Body of pancreas (tissue), 4 donors: ENCODE measurements around the gene SEC14L2. TPM values are rescaled to one million over a fixed set of nuclear protein-coding genes. Genes with fewer than 3 reads are reported as not detected.
A peak's percentile ranks its signal among the peaks of the same experiment; 100 is the strongest.

ENCODE experiments used
- ATAC-seq: fragments of 150-250 bp; one replicate; pipeline ENCODE4 v1.9.1; 2016
- DNase-seq, 4 donors: peaks; one replicate each; pipeline ENCODE4 v3.0.0-alpha.2; 2019
- H3K27ac ChIP-seq, 4 donors: fragments of 200-600 bp; sonication (generic); 1 replicate in 3 of 4; 2 replicates in 1 of 4; pipeline versions ENCODE4 v1.5.1 to v1.6.1; 2016 to 2019; ENCODE audit warnings: mild to moderate bottlenecking in 1 of 4, mixed read lengths in 1 of 4, moderate library complexity in 1 of 4
- H3K27me3 ChIP-seq, 2 donors: fragments of 200-600 bp; sonication (generic); one replicate each; pipeline ENCODE4 v1.6.0; 2016; ENCODE audit warnings: mild to moderate bottlenecking in 1 of 2
- H3K36me3 ChIP-seq, 2 donors: fragments of 200-600 bp; sonication (generic); replicated peaks in 1 of 2; 2 replicates each; pipeline ENCODE4 v1.5.1; 2016; ENCODE audit warnings: low read depth in 2 of 2; ENCODE audit not compliant: insufficient read depth in 1 of 2
- H3K4me1 ChIP-seq: fragments of 200-600 bp; sonication (generic); one replicate; pipeline ENCODE4 v1.6.0; 2016
- H3K4me3 ChIP-seq, 2 donors: fragments of 200-600 bp; sonication (generic); 1 replicate in 1 of 2; 2 replicates in 1 of 2; pipeline ENCODE4 v1.5.1; 2016 to 2019
- H3K9me3 ChIP-seq, 3 donors: fragments of 200-600 bp; sonication (generic); 1 replicate in 2 of 3; 2 replicates in 1 of 3; pipeline ENCODE4 v1.5.1; 2016
- POLR2A ChIP-seq, 3 donors: fragments of 450-650 bp; IDR thresholded peaks; one replicate each; pipeline ENCODE4 v1.6.1; 2016; ENCODE audit warnings: antibody characterized with exemption in 3 of 3, mild to moderate bottlenecking in 2 of 3
- WGBS, 2 donors: methylation state at CpG; one replicate each; pipeline ENCODE4 v1.1.5; 2017; 5-methylcytosine and 5-hydroxymethylcytosine counted together
- intact Hi-C: fragments of 100-400 bp; cut with DNase I; formaldehyde crosslinking; loops from one replicate; pipeline ENCODE4 v1.15.1; 2023
- total RNA-seq, 2 donors: library from RNA; depleted of rRNA; stranded (reverse); fragments of >200 nt; gene quantifications; one replicate each; pipeline ENCODE4 v1.1.0, GENCODE V29; 2016
- TF ChIP-seq, protein P1 (sequence below), 7 experiments: fragments of 450-650 bp in 4 of 7; fragments of 200-600 bp in 3 of 7; sonication (generic) in 3 of 7; IDR thresholded peaks; one replicate each; pipeline ENCODE4 v1.5.1; 2016 to 2019; ENCODE audit warnings: antibody characterized with exemption in 7 of 7

Gene SEC14L2
- total RNA-seq, 2 donors from 2014 or later, result 0.33 to 3.9 TPM

GRCh38 chr22:30423959-30424533, 27.2 kb downstream of the SEC14L2 start:
- H3K4me1 ChIP-seq, result peaks cover 47% of the 10 kb centered on the region
- H3K36me3 ChIP-seq, result no peaks in the 10 kb centered on the region
- DNase-seq (peak; percentile 98 to 100 (median 100)), ATAC-seq (peak; percentile 88)
- TF ChIP-seq, protein P1, sequence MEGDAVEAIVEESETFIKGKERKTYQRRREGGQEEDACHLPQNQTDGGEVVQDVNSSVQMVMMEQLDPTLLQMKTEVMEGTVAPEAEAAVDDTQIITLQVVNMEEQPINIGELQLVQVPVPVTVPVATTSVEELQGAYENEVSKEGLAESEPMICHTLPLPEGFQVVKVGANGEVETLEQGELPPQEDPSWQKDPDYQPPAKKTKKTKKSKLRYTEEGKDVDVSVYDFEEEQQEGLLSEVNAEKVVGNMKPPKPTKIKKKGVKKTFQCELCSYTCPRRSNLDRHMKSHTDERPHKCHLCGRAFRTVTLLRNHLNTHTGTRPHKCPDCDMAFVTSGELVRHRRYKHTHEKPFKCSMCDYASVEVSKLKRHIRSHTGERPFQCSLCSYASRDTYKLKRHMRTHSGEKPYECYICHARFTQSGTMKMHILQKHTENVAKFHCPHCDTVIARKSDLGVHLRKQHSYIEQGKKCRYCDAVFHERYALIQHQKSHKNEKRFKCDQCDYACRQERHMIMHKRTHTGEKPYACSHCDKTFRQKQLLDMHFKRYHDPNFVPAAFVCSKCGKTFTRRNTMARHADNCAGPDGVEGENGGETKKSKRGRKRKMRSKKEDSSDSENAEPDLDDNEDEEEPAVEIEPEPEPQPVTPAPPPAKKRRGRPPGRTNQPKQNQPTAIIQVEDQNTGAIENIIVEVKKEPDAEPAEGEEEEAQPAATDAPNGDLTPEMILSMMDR (IDR thresholded peaks at IDR 0.05), result peak in 1 of 7 experiments; percentile 1
- peak; percentile 77 to 83 (median 78) for TF ChIP-seq POLR2A (IDR thresholded peaks at IDR 0.05)
- peak overlapping the region in 1 of 2 donors; percentile 20 for H3K4me3 ChIP-seq
- intact Hi-C loops, result no loop called here
- 2% methylated on average over 24 to 30 of the region's 31 CpGs for WGBS, 2 donors
- peak overlapping the region; percentile 94 to 97 (median 96) for H3K27ac ChIP-seq
- H3K9me3 ChIP-seq, result no peaks in the 10 kb centered on the region
- no peaks in the 10 kb centered on the region for H3K27me3 ChIP-seq

DNA sequence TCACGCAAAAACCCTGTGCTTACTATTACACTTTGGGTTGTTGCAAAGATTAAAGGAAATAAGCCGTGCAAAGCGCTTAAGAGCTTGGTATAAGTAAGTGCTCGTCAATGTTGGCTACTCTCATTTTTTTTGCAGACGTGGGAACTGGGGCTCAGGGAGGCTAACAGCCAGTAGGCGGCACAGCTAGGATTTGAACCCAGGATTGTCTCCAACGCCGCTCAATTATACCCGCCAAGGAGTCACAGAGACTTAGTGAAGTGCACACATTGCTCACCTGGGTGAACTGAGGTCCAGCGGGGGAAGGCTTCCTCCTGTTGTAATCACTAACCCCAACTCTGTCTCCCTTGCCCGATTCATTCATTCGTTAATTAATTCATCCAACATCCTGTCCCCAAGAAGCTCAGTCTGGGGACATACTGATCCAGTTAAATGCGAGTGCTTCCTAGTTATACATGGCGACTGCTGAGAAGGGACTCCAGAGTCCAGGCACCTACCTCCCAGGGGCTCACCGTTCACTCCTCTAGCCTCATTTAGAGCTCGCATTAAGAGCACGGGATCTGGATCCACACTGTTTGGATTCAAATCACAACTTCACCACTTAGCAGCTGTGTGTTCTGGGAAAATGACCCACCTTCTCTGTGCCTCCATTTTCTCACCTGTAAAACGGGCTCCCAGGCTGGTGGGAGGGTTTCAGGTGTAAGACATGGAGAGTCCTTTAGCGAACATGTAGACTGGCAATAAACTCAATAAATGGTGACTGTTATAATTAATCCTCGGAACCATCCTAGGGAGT, 27.9 kb downstream of the SEC14L2 start:
- TF ChIP-seq, protein P1 (IDR thresholded peaks at IDR 0.05), result peak in 1 of 7 experiments; percentile 1
- no peak for TF ChIP-seq POLR2A (IDR thresholded peaks at IDR 0.05)
- ATAC-seq (no peak), DNase-seq (peak in 1 of 4 donors; percentile 23)
- H3K27me3 ChIP-seq, result no peaks in the 10 kb centered on the region
- H3K4me1 ChIP-seq, result peaks cover 43% of the 10 kb centered on the region
- peak overlapping the region; percentile 94 to 97 (median 96) for H3K27ac ChIP-seq
- intact Hi-C loops, result no loop called here
- 38 to 40% methylated on average over 20 of the region's 20 CpGs for WGBS, 2 donors
- H3K9me3 ChIP-seq, result no peaks in the 10 kb centered on the region
- no peaks in the 10 kb centered on the region for H3K36me3 ChIP-seq
- no peak overlapping the region for H3K4me3 ChIP-seq

- H3K4me1 ChIP-seq, result peaks cover 43% of the 10 kb centered on the region
- no peaks in the 10 kb centered on the region for H3K36me3 ChIP-seq
- no peak for ATAC-seq
- H3K4me3 ChIP-seq, result peak overlapping the region; percentile 32
- no peak for DNase-seq
- H3K27me3 ChIP-seq, result no peaks in the 10 kb centered on the region
- no peak for TF ChIP-seq POLR2A (IDR thresholded peaks at IDR 0.05)
- TF ChIP-seq, protein P1 (IDR thresholded peaks at IDR 0.05), result no peak
- intact Hi-C loops, result no loop called here
- H3K9me3 ChIP-seq, result no peaks in the 10 kb centered on the region
- H3K27ac ChIP-seq, result peak overlapping the region; percentile 68 to 87 (median 78)
- 3 to 5% methylated on average over 9 of the region's 9 CpGs for WGBS, 2 donors
Observed at GRCh38 chr22:30425327-30425615, 28.5 kb downstream of the SEC14L2 start.

GRCh38 chr22:30425616-30426387, 29.0 kb downstream of the SEC14L2 start, which contains the start of gene MTFP1:
Gene MTFP1, plus strand, starts transcription at chr22:30425768. Its CDS starts 112 bp downstream, at chr22:30425880.
- 0 to 1% methylated on average over 21 to 56 of the region's 61 CpGs for WGBS, 2 donors
- TF ChIP-seq, protein P1 (IDR thresholded peaks at IDR 0.05), result no peak
- TF ChIP-seq POLR2A (IDR thresholded peaks at IDR 0.05), result peak; percentile 33 to 56 (median 48)
- no peaks in the 10 kb centered on the region for H3K27me3 ChIP-seq
- no peaks in the 10 kb centered on the region for H3K9me3 ChIP-seq
- DNase-seq, result peak; percentile 55 to 73 (median 66)
- H3K4me3 ChIP-seq, result peak within 1 kb of the TSS; percentile 32
- H3K4me1 ChIP-seq, result peaks cover 43% of the 10 kb centered on the region
- H3K27ac ChIP-seq, result peak within 1 kb of the TSS; percentile 72 to 97 (median 96)
- no peaks in the 10 kb centered on the region for H3K36me3 ChIP-seq
- intact Hi-C loops, result no loop called here
- no peak for ATAC-seq
